Neuron (in vitro differentiated cells): ENCODE measurements around the gene ODAD4.
A peak's percentile ranks its signal among the peaks of the same experiment; 100 is the strongest.

Experiments used
- H2AFZ ChIP-seq: one replicate; pipeline ENCODE4 v1.6.1; 2013; ENCODE audit warnings: low read depth, mild to moderate bottlenecking, inconsistent platforms, low read length, moderate library complexity
- H3K27me3 ChIP-seq: one replicate; pipeline ENCODE4 v1.6.1; 2013; ENCODE audit warnings: low read length; ENCODE audit not compliant: insufficient read depth
- H3K36me3 ChIP-seq: one replicate; pipeline ENCODE4 v1.6.1; 2013; ENCODE audit warnings: low read length; ENCODE audit not compliant: insufficient read depth
- H3K4me1 ChIP-seq: one replicate; pipeline ENCODE4 v1.6.1; 2013; ENCODE audit warnings: low read length; ENCODE audit not compliant: insufficient read depth
- H3K4me3 ChIP-seq: 2 replicates; pipeline ENCODE4 v1.5.1; 2013; ENCODE audit warnings: mild to moderate bottlenecking, low read length, moderate library complexity
- H3K9me3 ChIP-seq: one replicate; pipeline ENCODE4 v1.6.1; 2013; ENCODE audit warnings: low read length

Gene ODAD4

DNA sequence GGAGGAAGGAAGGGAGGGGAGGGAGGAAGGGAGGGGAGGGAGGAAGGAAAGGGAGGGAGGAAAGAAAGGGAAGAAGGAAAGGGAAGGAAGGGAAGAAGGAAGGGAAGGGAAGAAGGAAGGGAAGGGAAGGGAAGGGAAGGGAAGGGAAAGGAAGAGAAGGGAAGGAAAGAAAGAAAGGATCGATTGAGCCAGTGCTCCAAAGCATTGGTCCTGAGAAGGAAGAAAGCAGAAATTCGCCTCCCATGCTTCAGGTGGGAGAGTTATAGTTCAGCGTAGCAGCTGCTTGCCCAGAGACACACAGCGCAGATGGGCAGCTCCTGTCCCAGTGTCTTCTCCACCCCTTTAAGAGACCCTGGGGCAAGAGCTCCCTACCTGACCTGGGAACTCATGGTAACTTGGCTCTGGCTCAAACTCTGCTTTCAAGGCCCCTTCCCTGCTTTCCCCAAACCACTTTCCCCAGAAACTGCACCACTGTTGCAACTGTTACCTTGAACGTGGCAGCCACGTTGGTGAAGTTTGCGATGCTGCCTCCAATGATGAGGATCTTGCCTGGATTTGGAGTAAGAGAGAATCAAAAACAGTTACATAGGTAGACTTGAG is 26.1 kb upstream of the ODAD4 start:
- H3K4me1 ChIP-seq = no peaks in the 10 kb centered on the region
- H3K36me3 ChIP-seq = peaks cover 86% of the 10 kb centered on the region

DNA sequence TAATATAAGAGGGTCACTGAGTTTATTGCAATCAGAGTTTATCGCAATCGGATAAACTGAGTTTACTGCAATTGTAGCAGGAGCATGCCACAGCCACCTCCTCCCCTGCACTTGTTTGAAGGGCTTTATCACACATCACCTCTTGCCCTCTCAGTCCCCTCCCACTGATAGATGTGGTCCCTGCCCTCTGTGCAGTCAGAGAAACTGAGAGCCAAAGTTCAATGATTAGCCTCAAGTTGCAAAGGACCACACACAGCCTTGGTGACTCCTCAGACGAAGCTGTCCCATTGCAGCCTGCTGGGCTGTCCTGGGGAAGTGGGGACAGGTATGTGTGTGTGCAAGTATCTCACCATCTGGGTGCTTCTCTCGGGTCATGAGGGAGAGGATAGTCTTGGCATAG is 25.2 kb upstream of the ODAD4 start:
- H3K4me3 ChIP-seq = no peak overlapping the region
- H2AFZ ChIP-seq = no peak overlapping the region
- no peaks in the 10 kb centered on the region for H3K9me3 ChIP-seq
- peaks cover 89% of the 10 kb centered on the region for H3K36me3 ChIP-seq
- H3K4me1 ChIP-seq = no peaks in the 10 kb centered on the region
- no peaks in the 10 kb centered on the region for H3K27me3 ChIP-seq

More for the DNA sequence above, 26.1 kb upstream of the ODAD4 start:
- no peaks in the 10 kb centered on the region for H3K9me3 ChIP-seq
- H3K27me3 ChIP-seq = no peaks in the 10 kb centered on the region
- H3K4me3 ChIP-seq = no peak overlapping the region
- H2AFZ ChIP-seq = no peak overlapping the region

DNA sequence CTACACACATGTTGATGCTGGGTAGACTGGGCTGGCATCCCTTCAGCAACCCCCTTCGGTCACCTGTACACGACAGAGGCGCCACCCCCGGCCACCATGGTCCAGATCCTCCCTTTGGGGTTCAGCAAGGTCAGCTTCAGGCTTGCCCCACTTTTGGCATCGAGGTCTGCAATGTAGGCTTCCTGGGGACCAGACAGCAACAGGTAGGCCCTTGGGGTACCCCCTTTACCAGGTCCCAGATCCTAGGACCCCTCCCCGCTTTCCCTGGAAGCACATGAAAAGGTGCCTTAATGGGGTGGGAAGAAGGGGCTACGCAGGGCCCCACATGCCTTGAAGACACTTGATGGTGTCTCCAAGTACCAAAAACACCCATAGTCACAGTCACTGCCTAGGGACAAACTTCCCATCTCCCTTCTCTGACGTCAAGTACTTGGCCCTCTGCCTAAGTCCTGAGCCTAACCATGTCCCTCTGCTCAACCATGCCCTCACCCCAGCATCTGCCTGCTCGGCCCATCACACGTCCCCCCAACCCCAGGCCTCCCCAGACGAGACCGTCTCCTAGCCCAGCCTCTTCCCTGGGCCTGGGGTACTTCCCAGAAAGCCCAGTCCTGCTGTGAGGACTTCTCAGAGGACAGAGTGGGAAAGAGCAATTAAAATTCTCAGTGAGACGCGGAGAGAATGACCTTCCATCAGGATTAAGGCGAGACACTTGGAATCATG is 23.8 kb upstream of the ODAD4 start:
- Histone ChIP-seq H3K36me3 (peaks cover 90% of the 10 kb centered on the region), H3K27me3 (no peaks in the 10 kb centered on the region), H3K4me3 (no peak overlapping the region)

GRCh38 chr17:41907185-41907556 is 23.2 kb upstream of the ODAD4 start:
- Histone ChIP-seq H3K4me3 (no peak overlapping the region), H2AFZ (no peak overlapping the region), H3K9me3 (no peaks in the 10 kb centered on the region), H3K36me3 (peaks cover 88% of the 10 kb centered on the region), H3K4me1 (no peaks in the 10 kb centered on the region), H3K27me3 (no peaks in the 10 kb centered on the region)

More for the DNA sequence above, 23.8 kb upstream of the ODAD4 start:
- no peak overlapping the region for H2AFZ ChIP-seq
- H3K4me1 ChIP-seq = no peaks in the 10 kb centered on the region
- no peaks in the 10 kb centered on the region for H3K9me3 ChIP-seq

DNA sequence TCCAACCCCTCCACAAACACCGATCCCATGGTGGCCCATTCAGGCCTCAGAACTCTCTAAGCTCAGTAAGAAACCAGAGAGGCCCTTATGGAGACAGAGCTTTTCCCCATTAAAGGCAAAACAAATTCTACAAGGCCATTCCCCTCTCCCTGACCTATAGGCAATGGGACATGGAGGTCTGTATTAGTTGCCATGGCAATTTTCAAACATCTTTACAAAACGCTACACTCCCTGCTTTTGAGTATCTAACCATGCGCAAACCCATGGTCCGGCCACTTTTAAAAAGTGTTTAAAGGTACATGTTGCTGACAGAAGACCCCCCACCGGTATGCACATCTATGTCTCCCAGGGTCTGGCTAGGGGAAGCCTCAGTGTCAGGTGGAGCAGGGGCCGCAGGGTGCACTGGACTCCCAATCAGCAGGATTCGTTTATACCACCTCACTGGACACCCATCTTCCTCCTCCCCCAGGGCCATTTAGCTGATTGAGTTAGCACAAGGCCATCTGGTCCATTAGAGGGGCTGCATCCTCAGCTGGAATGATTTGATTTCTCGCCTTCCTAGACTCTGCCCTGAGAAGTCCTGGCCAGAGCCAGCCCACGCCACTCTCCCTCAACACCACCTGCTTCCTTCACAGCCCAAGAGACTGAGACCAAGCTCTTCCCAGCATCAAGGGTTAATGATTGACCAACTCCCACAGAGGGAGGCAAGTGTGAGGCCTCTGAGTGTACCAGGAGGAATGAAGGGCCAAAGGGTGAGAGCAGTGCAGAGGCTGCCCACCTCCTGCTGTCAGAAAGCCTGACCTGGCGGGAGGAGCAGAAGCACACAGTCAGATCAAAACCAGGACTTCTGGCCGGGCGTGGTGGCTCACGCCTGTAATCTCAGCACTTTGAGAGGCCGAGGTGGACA is 22.5 kb upstream of the ODAD4 start:
- Histone ChIP-seq H3K9me3 (no peaks in the 10 kb centered on the region), H3K36me3 (peaks cover 88% of the 10 kb centered on the region), H3K4me1 (no peaks in the 10 kb centered on the region), H3K27me3 (no peaks in the 10 kb centered on the region), H2AFZ (no peak overlapping the region), H3K4me3 (no peak overlapping the region)

GRCh38 chr17:41909088-41909487 is 21.3 kb upstream of the ODAD4 start:
- H3K4me3 ChIP-seq = no peak overlapping the region
- H3K27me3 ChIP-seq = no peaks in the 10 kb centered on the region
- H3K36me3 ChIP-seq = peaks cover 91% of the 10 kb centered on the region
- no peak overlapping the region for H2AFZ ChIP-seq
- no peaks in the 10 kb centered on the region for H3K9me3 ChIP-seq
- no peaks in the 10 kb centered on the region for H3K4me1 ChIP-seq

DNA sequence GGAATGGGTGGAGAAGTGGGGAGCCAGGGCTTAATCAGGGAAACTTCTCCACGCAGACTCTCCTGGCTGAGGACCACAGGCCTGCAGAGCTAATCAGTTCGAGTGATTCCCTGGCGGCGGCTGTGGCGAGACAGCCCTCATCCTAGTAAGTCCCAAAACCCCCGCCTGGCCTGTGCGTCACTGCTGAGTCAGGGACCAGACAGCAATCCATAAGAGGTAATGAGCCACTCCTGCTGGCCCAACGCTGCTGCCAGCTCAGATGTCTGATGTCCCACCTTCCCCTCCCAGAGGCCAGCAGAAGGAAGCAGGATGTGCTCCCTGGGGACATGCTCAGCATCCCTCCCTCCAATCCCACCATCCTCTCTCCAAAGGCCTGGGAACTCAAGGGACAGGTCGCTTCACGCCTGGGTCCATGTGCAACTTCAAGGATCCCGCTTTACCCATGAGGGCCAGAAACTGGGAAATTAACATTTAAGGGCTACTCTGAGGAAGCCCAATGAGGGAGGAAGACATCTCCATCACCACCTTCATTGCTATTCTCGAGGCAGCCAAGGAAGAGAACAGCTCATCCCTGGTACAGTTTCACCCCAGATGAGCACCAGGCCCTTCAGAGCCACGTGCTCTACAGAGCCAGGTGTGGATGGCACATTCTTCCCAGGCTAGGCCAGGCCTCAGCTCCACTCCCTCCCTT is 19.6 kb upstream of the ODAD4 start:
- Histone ChIP-seq H3K4me1 (peaks cover 5% of the 10 kb centered on the region), H3K27me3 (no peaks in the 10 kb centered on the region), H3K9me3 (no peaks in the 10 kb centered on the region), H3K36me3 (peaks cover 78% of the 10 kb centered on the region), H3K4me3 (no peak overlapping the region), H2AFZ (no peak overlapping the region)

- Histone ChIP-seq H3K4me3 (no peak overlapping the region), H2AFZ (no peak overlapping the region), H3K4me1 (peaks cover 15% of the 10 kb centered on the region), H3K9me3 (no peaks in the 10 kb centered on the region), H3K36me3 (peaks cover 64% of the 10 kb centered on the region), H3K27me3 (no peaks in the 10 kb centered on the region)
Measured at GRCh38 chr17:41912925-41913324, 17.5 kb upstream of the ODAD4 start.

GRCh38 chr17:41913798-41914197 is 16.6 kb upstream of the ODAD4 start:
- no peaks in the 10 kb centered on the region for H3K9me3 ChIP-seq
- H3K4me1 ChIP-seq = peaks cover 15% of the 10 kb centered on the region
- no peak overlapping the region for H3K4me3 ChIP-seq
- H3K36me3 ChIP-seq = peaks cover 60% of the 10 kb centered on the region
- H3K27me3 ChIP-seq = no peaks in the 10 kb centered on the region
- H2AFZ ChIP-seq = no peak overlapping the region

DNA sequence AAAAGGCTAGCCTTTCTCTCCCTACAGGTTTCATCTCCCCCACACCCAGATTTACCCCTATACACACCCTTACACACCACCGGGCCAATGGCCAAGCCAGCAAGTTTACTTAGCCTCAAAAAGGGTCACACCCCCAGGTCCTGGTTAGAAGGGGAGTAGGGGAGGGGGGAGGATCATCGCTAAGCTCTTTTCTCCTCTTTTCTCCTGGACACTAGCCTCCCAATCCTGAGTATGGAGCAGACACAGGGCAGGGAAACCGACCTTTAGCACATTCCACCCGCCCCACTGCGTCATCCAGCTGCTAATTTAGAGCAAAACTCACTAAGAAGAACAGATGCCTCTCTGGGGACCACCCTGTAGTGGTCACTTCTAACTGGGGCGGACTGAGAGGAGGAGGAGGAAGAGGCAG is 16.1 kb upstream of the ODAD4 start:
- H3K4me1 ChIP-seq = peaks cover 16% of the 10 kb centered on the region
- peaks cover 54% of the 10 kb centered on the region for H3K36me3 ChIP-seq
- H3K4me3 ChIP-seq = no peak overlapping the region

GRCh38 chr17:41915020-41915419 is 15.4 kb upstream of the ODAD4 start:
- Histone ChIP-seq H3K27me3 (no peaks in the 10 kb centered on the region), H3K9me3 (no peaks in the 10 kb centered on the region), H3K4me3 (no peak overlapping the region), H3K4me1 (peaks cover 23% of the 10 kb centered on the region), H2AFZ (no peak overlapping the region), H3K36me3 (peaks cover 47% of the 10 kb centered on the region)

More for the DNA sequence above, 16.1 kb upstream of the ODAD4 start:
- H3K27me3 ChIP-seq = no peaks in the 10 kb centered on the region
- H3K9me3 ChIP-seq = no peaks in the 10 kb centered on the region
- H2AFZ ChIP-seq = no peak overlapping the region

DNA sequence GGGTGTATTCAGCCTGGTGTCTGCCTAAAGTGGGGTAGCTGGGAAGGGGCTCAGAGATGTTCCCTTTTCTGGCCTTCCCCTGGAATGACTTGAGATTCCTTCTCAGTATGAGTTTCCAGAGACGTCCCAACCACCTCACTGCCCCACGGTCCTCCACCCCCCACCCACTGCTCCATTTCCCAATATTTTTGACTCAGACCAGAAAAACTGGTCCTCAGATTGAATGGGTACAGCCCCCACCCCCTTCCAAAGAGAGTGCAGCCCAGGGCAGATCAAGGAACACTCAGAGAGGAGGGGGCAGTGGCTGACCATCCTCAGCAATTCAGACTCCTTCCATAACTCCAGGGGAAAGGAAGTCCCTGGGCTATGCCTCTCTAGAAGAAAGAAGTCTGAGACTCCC is 14.9 kb upstream of the ODAD4 start:
- Histone ChIP-seq H3K9me3 (no peaks in the 10 kb centered on the region), H3K4me3 (no peak overlapping the region), H2AFZ (no peak overlapping the region), H3K27me3 (no peaks in the 10 kb centered on the region), H3K4me1 (peaks cover 24% of the 10 kb centered on the region), H3K36me3 (peaks cover 42% of the 10 kb centered on the region)

GRCh38 chr17:41917192-41917591 is 13.2 kb upstream of the ODAD4 start:
- H3K9me3 ChIP-seq = no peaks in the 10 kb centered on the region
- no peaks in the 10 kb centered on the region for H3K27me3 ChIP-seq
- no peak overlapping the region for H2AFZ ChIP-seq
- peaks cover 28% of the 10 kb centered on the region for H3K36me3 ChIP-seq
- peaks cover 24% of the 10 kb centered on the region for H3K4me1 ChIP-seq
- peak overlapping the region; percentile 90 for H3K4me3 ChIP-seq
